Measurements from ENCODE around the gene ACIN1.
"Not testable (repeated sequence)": the region's sequence is repeated elsewhere in the genome, so short reads cannot be mapped to it uniquely, and the experiment has no call there.

Gene ACIN1

GRCh38 chr14:23018107-23018506, 76.8 kb downstream of the ACIN1 start:
- no peak for DNase-seq (ENCODE audit: low read depth in 3 of 3)

GRCh38 chr14:23017091-23017490, 77.8 kb downstream of the ACIN1 start:
- no peak for DNase-seq (ENCODE audit: low read depth in 3 of 3)

GRCh38 chr14:23015618-23016017, 79.3 kb downstream of the ACIN1 start:
- no peak for DNase-seq (ENCODE audit: low read depth in 3 of 3)

GRCh38 chr14:23013749-23014054, 81.2 kb downstream of the ACIN1 start:
- not testable (repeated sequence) for DNase-seq (ENCODE audit: low read depth in 3 of 3)

- no peak for DNase-seq (ENCODE audit: low read depth in 3 of 3)
Observed at GRCh38 chr14:23013054-23013748, 81.7 kb downstream of the ACIN1 start.

- peak; percentile 66 to 90 (median 67) for DNase-seq (ENCODE audit: low read depth in 3 of 3)
Observed at GRCh38 chr14:23009939-23010726, 84.8 kb downstream of the ACIN1 start, which contains the start of gene C14orf93. Gene C14orf93 (minus strand): TSS chr14:23010143. CDS start chr14:22999023, 11,120 bp downstream.

- DNase-seq (ENCODE audit: low read depth in 3 of 3) = no peak
Observed at GRCh38 chr14:23009483-23009938, 85.4 kb downstream of the ACIN1 start.

- DNase-seq (ENCODE audit: low read depth in 3 of 3) = no peak
Observed at GRCh38 chr14:23008831-23009230, 86.1 kb downstream of the ACIN1 start.

Measured in stimulated activated CD4-positive, alpha-beta T cell treated with anti-CD3 and anti-CD28 coated beads, TNF-alpha, amount 100 ng/mL, for 48 hours (primary cell).